Measurements from ENCODE around the gene SEMA6A.

GRCh38 chr5:116583085-116583861 lies 8.7 kb upstream of the SEMA6A start:
- no peak for TF ChIP-seq CTCF (conservative IDR thresholded peaks at IDR 0.05; ENCODE audit: low read depth in 2 of 2)
- no peak for TF ChIP-seq POLR2AphosphoS5 (IDR thresholded peaks at IDR 0.05; ENCODE audit: low read depth)

Measured in GM23338 (cell line).